Urinary bladder (tissue), 4 donors: ENCODE results near the gene OPN1SW. TPM values are rescaled to one million over a fixed set of nuclear protein-coding genes. Genes with fewer than 3 reads are reported as not detected.

Experiments used
- DNase-seq: peaks from one replicate; pipeline ENCODE4 v3.0.0-alpha.2; 2015; ENCODE audit errors: extremely low spot score
- H3K27ac ChIP-seq: one replicate; pipeline ENCODE4 v1.5.1; 2013; ENCODE audit warnings: low read depth, mild to moderate bottlenecking, moderate library complexity
- H3K36me3 ChIP-seq: one replicate; pipeline ENCODE4 v1.6.1; 2013; ENCODE audit warnings: mild to moderate bottlenecking, moderate library complexity; ENCODE audit not compliant: insufficient read depth
- H3K4me1 ChIP-seq: one replicate; pipeline ENCODE4 v1.6.1; 2013; ENCODE audit warnings: mild to moderate bottlenecking, moderate library complexity; ENCODE audit not compliant: insufficient read depth
- H3K4me3 ChIP-seq: one replicate; pipeline ENCODE4 v1.5.1; 2013; ENCODE audit warnings: low read depth, low read length
- WGBS: extraction: QIAGEN DNeasy Blood & Tissue Kit; methylation state at CpG from one replicate; pipeline ENCODE4 v1.1.7; 2013; 5-methylcytosine and 5-hydroxymethylcytosine counted together
- polyA plus RNA-seq: library from polyadenylated mRNA; stranded (reverse); fragments of 200-250 nt; gene quantifications from one replicate; pipeline ENCODE4 v1.2.3, GENCODE V29; 2013
- total RNA-seq: library from RNA; depleted of rRNA; stranded (reverse); fragments of >200 nt; gene quantifications from one replicate; pipeline ENCODE4 v1.2.3, GENCODE V29; 2014
- donor health status: healthy with polysubstance abuse.
- donor health status: healthy.

OPN1SW gene, protein sequence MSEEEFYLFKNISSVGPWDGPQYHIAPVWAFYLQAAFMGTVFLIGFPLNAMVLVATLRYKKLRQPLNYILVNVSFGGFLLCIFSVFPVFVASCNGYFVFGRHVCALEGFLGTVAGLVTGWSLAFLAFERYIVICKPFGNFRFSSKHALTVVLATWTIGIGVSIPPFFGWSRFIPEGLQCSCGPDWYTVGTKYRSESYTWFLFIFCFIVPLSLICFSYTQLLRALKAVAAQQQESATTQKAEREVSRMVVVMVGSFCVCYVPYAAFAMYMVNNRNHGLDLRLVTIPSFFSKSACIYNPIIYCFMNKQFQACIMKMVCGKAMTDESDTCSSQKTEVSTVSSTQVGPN
- not detected for total RNA-seq
- polyA plus RNA-seq, result not detected

DNA sequence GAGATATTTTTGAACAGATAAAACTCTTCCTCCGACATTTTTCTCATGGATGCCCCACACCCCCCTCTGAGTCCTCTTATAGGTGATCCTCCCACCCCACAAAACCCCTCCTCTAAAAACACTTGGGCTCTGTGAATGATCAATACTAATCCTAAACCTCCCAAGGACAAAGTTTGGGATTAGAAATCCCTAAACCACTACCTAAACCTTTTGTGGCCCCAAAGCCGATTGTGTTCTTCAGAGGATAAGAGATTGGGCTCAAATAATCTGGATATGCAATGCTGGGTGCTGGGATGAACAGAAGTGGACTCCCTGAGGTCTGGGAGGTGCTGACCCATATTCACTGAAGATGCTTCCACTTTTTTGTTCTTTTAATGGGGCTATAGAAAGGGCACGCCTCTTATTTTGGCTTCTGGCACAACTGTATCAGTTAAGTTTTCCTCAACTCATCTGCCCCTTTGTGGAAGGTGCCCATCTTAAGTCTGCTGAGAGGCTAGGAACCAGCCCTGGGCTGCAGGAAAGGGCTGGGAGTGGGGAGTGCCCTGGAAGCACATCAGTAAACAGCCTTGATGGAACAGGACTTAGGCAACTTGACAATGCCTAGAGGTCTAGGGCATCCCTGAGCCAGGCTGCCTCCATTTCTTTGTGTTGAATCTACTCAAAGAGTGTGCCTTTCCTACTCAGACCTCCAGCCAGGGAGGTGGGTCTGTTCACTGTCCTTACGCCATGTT is at the start of gene OPN1SW:
TSS of gene OPN1SW (minus strand) at position 51 of the 731 bp plus-strand sequence. CDS start at position 38, 13 bp downstream.
- Histone ChIP-seq H3K4me1 (no peaks in the 10 kb centered on the region), H3K4me3 (no peak within 1 kb of the TSS), H3K27ac (no peak within 1 kb of the TSS), H3K36me3 (no peaks in the 10 kb centered on the region)
- DNase-seq, result no peak
- 96% methylated on average over 4 of the region's 4 CpGs for WGBS

- Histone ChIP-seq H3K27ac (no peak overlapping the region), H3K36me3 (no peaks in the 10 kb centered on the region), H3K4me3 (no peak overlapping the region), H3K4me1 (no peaks in the 10 kb centered on the region)
- 87% methylated on average over 4 of the region's 4 CpGs for WGBS
- no peak for DNase-seq
These were observed 46.1 kb upstream of the OPN1SW start for GRCh38 chr7:128821724-128822123.

DNA sequence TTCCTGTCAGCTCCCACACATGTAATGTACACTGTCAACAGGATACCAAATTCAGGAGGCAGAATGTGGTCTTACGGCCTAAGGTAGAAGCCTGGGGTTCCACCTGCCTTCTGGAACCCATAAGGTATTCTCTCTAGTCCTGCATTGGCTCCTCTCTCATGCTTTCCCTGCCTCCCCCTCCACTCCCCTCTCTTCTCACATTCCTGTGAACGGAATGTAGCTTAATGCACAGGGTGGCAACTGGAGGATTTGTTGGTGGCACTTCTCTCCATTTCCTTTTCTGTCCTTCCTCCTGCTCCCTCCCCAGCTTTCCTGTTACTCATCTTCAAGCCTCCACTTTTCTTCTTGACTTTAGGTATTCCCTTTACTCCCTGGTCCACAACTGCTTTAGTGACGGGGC is 43.1 kb upstream of the OPN1SW start:
- WGBS, result 70% methylated on average over 3 of the region's 3 CpGs
- H3K27ac ChIP-seq, result no peak overlapping the region

GRCh38 chr7:128815289-128815942 is 39.8 kb upstream of the OPN1SW start:
- 88% methylated on average over 7 of the region's 7 CpGs for WGBS

More for the DNA sequence above, 43.1 kb upstream of the OPN1SW start:
- Histone ChIP-seq H3K4me3 (no peak overlapping the region), H3K4me1 (no peaks in the 10 kb centered on the region), H3K36me3 (no peaks in the 10 kb centered on the region)
- no peak for DNase-seq

GRCh38 chr7:128814499-128814898 is 38.9 kb upstream of the OPN1SW start:
- H3K36me3 ChIP-seq, result no peaks in the 10 kb centered on the region
- H3K4me3 ChIP-seq, result no peak overlapping the region
- DNase-seq, result no peak
- whole genome bisulfite sequencing, result 90% methylated on average over 6 of the region's 6 CpGs
- no peaks in the 10 kb centered on the region for H3K4me1 ChIP-seq
- no peak overlapping the region for H3K27ac ChIP-seq

More at GRCh38 chr7:128815289-128815942, 39.8 kb upstream of the OPN1SW start:
- Histone ChIP-seq H3K4me3 (no peak overlapping the region), H3K27ac (no peak overlapping the region), H3K36me3 (no peaks in the 10 kb centered on the region), H3K4me1 (no peaks in the 10 kb centered on the region)
- DNase-seq, result no peak

GRCh38 chr7:128812514-128813168 is 37.0 kb upstream of the OPN1SW start:
- WGBS, result 56% methylated on average over 11 of the region's 11 CpGs
- no peaks in the 10 kb centered on the region for H3K36me3 ChIP-seq
- H3K27ac ChIP-seq, result no peak overlapping the region
- H3K4me1 ChIP-seq, result no peaks in the 10 kb centered on the region
- no peak overlapping the region for H3K4me3 ChIP-seq
- DNase-seq, result no peak

GRCh38 chr7:128811631-128812430 is 36.2 kb upstream of the OPN1SW start:
- 94% methylated on average over 11 of the region's 11 CpGs for WGBS
- Histone ChIP-seq H3K4me1 (no peaks in the 10 kb centered on the region), H3K36me3 (no peaks in the 10 kb centered on the region), H3K27ac (no peak overlapping the region), H3K4me3 (no peak overlapping the region)
- no peak for DNase-seq

GRCh38 chr7:128810997-128811396 is 35.4 kb upstream of the OPN1SW start:
- 95% methylated on average over 3 of the region's 3 CpGs for WGBS
- H3K27ac ChIP-seq, result no peak overlapping the region
- no peak overlapping the region for H3K4me3 ChIP-seq
- no peaks in the 10 kb centered on the region for H3K36me3 ChIP-seq
- DNase-seq, result no peak
- no peaks in the 10 kb centered on the region for H3K4me1 ChIP-seq

DNA sequence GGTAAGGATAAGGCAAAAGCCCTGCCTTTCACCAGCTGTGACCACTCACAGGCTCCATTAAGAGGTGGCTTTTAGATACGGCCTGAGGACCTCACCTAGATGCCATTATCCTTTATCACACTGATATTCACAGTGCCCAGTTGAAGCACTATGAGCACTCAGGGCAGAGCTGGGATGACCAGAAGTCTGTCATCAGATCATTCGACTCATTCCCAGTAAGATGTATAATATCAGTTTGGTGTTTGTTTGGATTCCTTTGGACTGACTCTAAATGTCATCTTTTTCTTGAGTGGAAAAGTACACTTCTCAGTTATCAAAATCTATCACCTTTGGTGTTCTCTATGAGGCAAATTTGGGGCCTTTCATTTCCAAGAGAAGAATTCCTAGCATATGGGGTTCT is 34.9 kb upstream of the OPN1SW start:
- DNase-seq, result no peak
- H3K27ac ChIP-seq, result no peak overlapping the region
- no peak overlapping the region for H3K4me3 ChIP-seq
- 88% methylated on average over 2 of the region's 2 CpGs for WGBS
- no peaks in the 10 kb centered on the region for H3K36me3 ChIP-seq
- no peaks in the 10 kb centered on the region for H3K4me1 ChIP-seq

- no peak for DNase-seq
- 92% methylated on average over 3 of the region's 3 CpGs for WGBS
- Histone ChIP-seq H3K27ac (no peak overlapping the region), H3K36me3 (no peaks in the 10 kb centered on the region), H3K4me1 (no peaks in the 10 kb centered on the region), H3K4me3 (no peak overlapping the region)
These were observed 33.8 kb upstream of the OPN1SW start for GRCh38 chr7:128809363-128809762.

GRCh38 chr7:128807191-128807590 is 31.6 kb upstream of the OPN1SW start:
- Histone ChIP-seq H3K4me1 (no peaks in the 10 kb centered on the region), H3K4me3 (no peak overlapping the region), H3K36me3 (no peaks in the 10 kb centered on the region), H3K27ac (no peak overlapping the region)
- DNase-seq, result no peak
- 74% methylated on average over 8 of the region's 8 CpGs for WGBS

DNA sequence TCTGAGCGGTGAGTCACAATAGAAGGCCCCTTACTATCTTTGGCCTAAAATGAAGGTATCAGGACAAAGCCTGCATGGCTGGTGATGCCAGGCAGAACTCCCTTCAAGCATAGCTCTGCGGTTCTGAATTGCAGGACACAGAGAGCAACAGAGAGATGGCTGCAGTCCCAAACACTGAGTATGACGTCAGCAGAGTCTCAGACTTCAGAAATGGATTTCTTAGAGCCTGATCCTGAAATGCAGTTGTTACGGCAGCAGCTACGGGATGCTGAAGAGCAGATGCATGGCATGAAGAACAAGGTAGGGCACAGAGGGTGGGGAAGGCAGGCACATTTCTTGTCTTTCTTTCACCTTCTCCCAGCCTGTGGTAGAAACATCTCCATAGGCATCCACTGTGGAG is 29.6 kb upstream of the OPN1SW start:
- no peak for DNase-seq
- Histone ChIP-seq H3K36me3 (no peaks in the 10 kb centered on the region), H3K27ac (no peak overlapping the region), H3K4me3 (no peak overlapping the region), H3K4me1 (no peaks in the 10 kb centered on the region)
- 92% methylated on average over 5 of the region's 5 CpGs for WGBS

DNA sequence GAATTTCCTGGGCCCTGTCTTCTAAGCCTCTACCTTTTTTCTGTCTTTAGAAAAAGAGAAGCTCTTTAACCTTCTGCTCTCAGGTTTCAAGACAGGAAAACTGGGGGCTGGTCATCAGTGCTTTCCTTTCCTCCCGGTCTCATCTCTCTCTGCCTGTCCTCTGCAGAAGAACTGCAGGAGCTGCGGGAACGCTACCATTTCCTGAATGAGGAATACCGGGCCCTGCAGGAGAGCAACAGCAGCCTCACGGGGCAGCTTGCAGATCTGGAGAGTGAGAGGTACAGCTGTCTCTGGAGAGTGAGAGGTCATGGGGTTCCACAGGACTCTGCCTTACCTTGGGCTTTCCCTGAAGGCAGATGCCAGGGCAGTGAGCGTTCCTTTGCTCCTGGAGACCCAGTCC is 28.9 kb upstream of the OPN1SW start:
- DNase-seq, result no peak
- Histone ChIP-seq H3K27ac (no peak overlapping the region), H3K4me1 (no peaks in the 10 kb centered on the region), H3K36me3 (no peaks in the 10 kb centered on the region), H3K4me3 (no peak overlapping the region)
- 85% methylated on average over 6 of the region's 6 CpGs for WGBS
